ENCODE measurements around the gene CRELD1.

GRCh38 chr3:9884555-9885165, 49.0 kb upstream of the CRELD1 start:
- no peak for TF ChIP-seq CTCF (CRISPR knock-in tag; IDR thresholded peaks at IDR 0.05)
- TF ChIP-seq PHF21A (CRISPR knock-in tag; IDR thresholded peaks at IDR 0.05): no peak
- no peak for TF ChIP-seq MYNN (CRISPR knock-in tag; IDR thresholded peaks at IDR 0.05; ENCODE audit: low read depth)
- no peak for TF ChIP-seq MAFF (IDR thresholded peaks at IDR 0.05; ENCODE audit: low read depth, low read length)
